H9 (cell line): ENCODE results near the gene PTGS1. TPM values are rescaled to one million over a fixed set of nuclear protein-coding genes. Genes with fewer than 3 reads are reported as not detected.

Experiments used
- DNase-seq: peaks from one replicate; pipeline ENCODE4 v3.0.0-alpha.2; 2017
- H2AFZ ChIP-seq: one replicate; pipeline ENCODE4 v1.6.1; 2013; ENCODE audit warnings: mild to moderate bottlenecking, low read length, control low read depth, moderate library complexity
- H2AK5ac ChIP-seq: 2 replicates; pipeline ENCODE4 v1.6.1; 2013; ENCODE audit warnings: low read length, control low read depth, mixed read lengths; ENCODE audit not compliant: insufficient read length
- H2BK120ac ChIP-seq: one replicate; pipeline ENCODE4 v1.6.1; 2013; ENCODE audit warnings: low read depth, mild to moderate bottlenecking, low read length, control low read depth, inconsistent platforms; ENCODE audit not compliant: poor library complexity, severe bottlenecking
- H2BK12ac ChIP-seq: 2 replicates; pipeline ENCODE4 v1.6.1; 2013; ENCODE audit warnings: low read length, control low read depth, mixed read lengths, low read depth; ENCODE audit not compliant: insufficient read length
- H2BK15ac ChIP-seq: 2 replicates; pipeline ENCODE4 v1.6.1; 2013; ENCODE audit warnings: low read depth, low read length, control low read depth
- H2BK20ac ChIP-seq: one replicate; pipeline ENCODE4 v1.6.1; 2013; ENCODE audit warnings: low read depth, mild to moderate bottlenecking, low read length, control low read depth, inconsistent platforms; ENCODE audit not compliant: poor library complexity, severe bottlenecking
- H2BK5ac ChIP-seq: 2 replicates; pipeline ENCODE4 v1.6.1; 2013; ENCODE audit warnings: low read length, control low read depth, mixed read lengths; ENCODE audit not compliant: insufficient read length
- H3K14ac ChIP-seq: 2 replicates; pipeline ENCODE4 v1.6.1; 2013; ENCODE audit warnings: low read length, control low read depth; ENCODE audit not compliant: insufficient read depth
- H3K18ac ChIP-seq: 2 replicates; pipeline ENCODE4 v1.6.1; 2013; ENCODE audit warnings: low read depth, mild to moderate bottlenecking, mixed read lengths, low read length, control low read depth; ENCODE audit not compliant: insufficient read length
- H3K23ac ChIP-seq: 2 replicates; pipeline ENCODE4 v1.6.1; 2013; ENCODE audit warnings: low read length, control low read depth, mixed read lengths, low read depth; ENCODE audit not compliant: insufficient read length
- H3K23me2 ChIP-seq: 2 replicates; pipeline ENCODE4 v1.6.1; 2013; ENCODE audit warnings: low read depth, mild to moderate bottlenecking, mixed read lengths, low read length, control low read depth; ENCODE audit not compliant: insufficient read length, poor library complexity, severe bottlenecking
- H3K27ac ChIP-seq: 2 replicates; pipeline ENCODE4 v1.5.1; 2013; ENCODE audit warnings: low read length, control low read depth, mixed read lengths, low read depth; ENCODE audit not compliant: insufficient read length
- H3K27me3 ChIP-seq: 2 replicates; pipeline ENCODE4 v1.6.1; 2013; ENCODE audit warnings: low read length, control low read depth, inconsistent platforms; ENCODE audit not compliant: insufficient read depth
- H3K4ac ChIP-seq: 2 replicates; pipeline ENCODE4 v1.6.1; 2013; ENCODE audit warnings: low read depth, mild to moderate bottlenecking, control low read depth, inconsistent platforms, low read length, moderate library complexity
- H3K4me1 ChIP-seq: 2 replicates; pipeline ENCODE4 v1.6.1; 2013; ENCODE audit warnings: low read length, control low read depth, inconsistent platforms; ENCODE audit not compliant: insufficient read depth
- H3K4me2 ChIP-seq: 2 replicates; pipeline ENCODE4 v1.6.1; 2013; ENCODE audit warnings: low read length, control low read depth, mixed read lengths; ENCODE audit not compliant: insufficient read length, insufficient read depth
- H3K56ac ChIP-seq: 2 replicates; pipeline ENCODE4 v1.6.1; 2013; ENCODE audit warnings: low read depth, mild to moderate bottlenecking, mixed read lengths, low read length, control low read depth; ENCODE audit not compliant: insufficient read length
- H3K79me1 ChIP-seq: 2 replicates; pipeline ENCODE4 v1.6.1; 2013; ENCODE audit warnings: low read depth, mild to moderate bottlenecking, moderate library complexity, low read length, control low read depth, inconsistent platforms; ENCODE audit not compliant: insufficient read depth, poor library complexity, severe bottlenecking
- H3K79me2 ChIP-seq: 2 replicates; pipeline ENCODE4 v1.6.1; 2013; ENCODE audit warnings: low read length, control low read depth, inconsistent platforms; ENCODE audit not compliant: insufficient read depth
- H3K9ac ChIP-seq: 2 replicates; pipeline ENCODE4 v1.6.1; 2013; ENCODE audit warnings: low read length, control low read depth, mixed read lengths; ENCODE audit not compliant: insufficient read length; ENCODE audit errors: extremely low read depth
- H3K9me3 ChIP-seq: one replicate; pipeline ENCODE4 v1.6.1; 2013; ENCODE audit warnings: low read depth, low read length, inconsistent platforms; ENCODE audit not compliant: control insufficient read depth
- H3T11ph ChIP-seq: one replicate; pipeline ENCODE4 v1.6.1; 2013; ENCODE audit warnings: mild to moderate bottlenecking, low read length, control low read depth, inconsistent platforms
- H4K20me1 ChIP-seq: one replicate; pipeline ENCODE4 v1.6.1; 2013; ENCODE audit not compliant: control insufficient read depth, insufficient read length, insufficient read depth
- H4K5ac ChIP-seq: 2 replicates; pipeline ENCODE4 v1.6.1; 2013; ENCODE audit warnings: low read depth, mild to moderate bottlenecking, mixed read lengths, low read length, control low read depth; ENCODE audit not compliant: insufficient read length
- H4K8ac ChIP-seq: replicated peaks from 2 replicates; pipeline ENCODE4 v1.6.1; 2013; ENCODE audit warnings: low read length, control low read depth, mixed read lengths, low read depth; ENCODE audit not compliant: insufficient read length
- H4K91ac ChIP-seq: 2 replicates; pipeline ENCODE4 v1.6.1; 2013; ENCODE audit warnings: low read depth, mild to moderate bottlenecking, moderate library complexity, mixed read lengths, low read length, control low read depth; ENCODE audit not compliant: insufficient read length
- H3K27ac Mint-ChIP-seq, 3 experiments: 2 replicates in 2 of 3; 3 replicates in 1 of 3; pipeline ENCODE4 v1.8.0; 2020 to 2021; ENCODE audit warnings: mixed read lengths in 3 of 3, mild to moderate bottlenecking in 1 of 3, moderate library complexity in 1 of 3
- H3K27me3 Mint-ChIP-seq: 2 replicates; pipeline ENCODE4 v1.8.0; 2021; ENCODE audit warnings: low read depth, mild to moderate bottlenecking, moderate library complexity, mixed read lengths
- H3K36me3 Mint-ChIP-seq, 3 experiments: 2 replicates in 2 of 3; 3 replicates in 1 of 3; pipeline ENCODE4 v1.8.0; 2020 to 2021; ENCODE audit warnings: low read depth in 3 of 3, mixed read lengths in 3 of 3; ENCODE audit not compliant: insufficient read depth in 1 of 3
- H3K4me1 Mint-ChIP-seq, 2 experiments: 2 replicates each; pipeline ENCODE4 v1.8.0; 2020; ENCODE audit warnings: mixed read lengths in 2 of 2
- H3K4me3 Mint-ChIP-seq, 2 experiments: 2 replicates in 1 of 2; 3 replicates in 1 of 2; pipeline ENCODE4 v1.8.0; 2020 to 2021; ENCODE audit warnings: mild to moderate bottlenecking in 2 of 2, mixed read lengths in 2 of 2, moderate library complexity in 1 of 2
- H3K9me3 Mint-ChIP-seq, 2 experiments: 2 replicates in 1 of 2; 3 replicates in 1 of 2; pipeline ENCODE4 v1.8.0; 2020; ENCODE audit warnings: mild to moderate bottlenecking in 2 of 2, mixed read lengths in 2 of 2, moderate library complexity in 1 of 2
- WGBS: extraction: QIAGEN DNeasy Blood & Tissue Kit; methylation state at CpG from one replicate; pipeline ENCODE4 v1.1.7; 2013; ENCODE audit warnings: missing lambda C conversion rate, low lambda C conversion rate, mixed read lengths; ENCODE audit not compliant: insufficient read length; ENCODE audit errors: extremely low coverage; 5-methylcytosine and 5-hydroxymethylcytosine counted together
- total RNA-seq: library from RNA; stranded (reverse); gene quantifications from 2 replicates; pipeline ENCODE4 v1.2.1, GENCODE V29; 2021
- TF ChIP-seq, protein P1 (sequence below): fragments of 200-600 bp; sonication (generic); conservative IDR thresholded peaks from 3 replicates; pipeline ENCODE4 v1.8.0; 2021; ENCODE audit warnings: antibody characterized with exemption, mild to moderate bottlenecking

The PTGS1 gene
- total RNA-seq, 1 experiment from 2014 or later = 1.3 TPM

- Histone ChIP-seq H2BK5ac (no peak overlapping the region), H3K23ac (no peak overlapping the region), H3K18ac (no peak overlapping the region), H4K20me1 (no peaks in the 10 kb centered on the region), H3K4ac (no peak overlapping the region), H4K8ac (no peak overlapping the region), H4K5ac (no peak overlapping the region), H3K79me2 (no peaks in the 10 kb centered on the region), H3K9me3 (no peaks in the 10 kb centered on the region), H2BK15ac (no peak overlapping the region), H3K9ac (no peak overlapping the region), H2BK12ac (no peak overlapping the region), H2AFZ (no peak overlapping the region), H3K27ac (no peak overlapping the region), H4K91ac (no peak overlapping the region), H2BK120ac (no peak overlapping the region), H3K14ac (no peak overlapping the region), H3K27me3 (no peaks in the 10 kb centered on the region), H2BK20ac (no peak overlapping the region), H3K23me2 (no peaks in the 10 kb centered on the region), H3K4me1 (peaks cover 16% of the 10 kb centered on the region; the same call in 1 of the 2 replicates), H3K56ac (no peak overlapping the region), H3T11ph (no peak overlapping the region), H3K4me2 (no peak overlapping the region), H2AK5ac (no peak overlapping the region), H3K79me1 (no peaks in the 10 kb centered on the region)
- WGBS = no CpG with 5 or more reads among the region's 5 CpGs
- DNase-seq = no peak
- H3K4me3 Mint-ChIP-seq = no peak overlapping the region; a peak in 1 of 5 replicates
- no peaks in the 10 kb centered on the region for H3K36me3 Mint-ChIP-seq
- peaks cover 50 to 66% of the 10 kb centered on the region in 2 experiments for H3K4me1 Mint-ChIP-seq
- no peaks in the 10 kb centered on the region for H3K9me3 Mint-ChIP-seq
- H3K27ac Mint-ChIP-seq = no peak overlapping the region
- H3K27me3 Mint-ChIP-seq = peaks cover 9% of the 10 kb centered on the region
- TF ChIP-seq, protein P1, sequence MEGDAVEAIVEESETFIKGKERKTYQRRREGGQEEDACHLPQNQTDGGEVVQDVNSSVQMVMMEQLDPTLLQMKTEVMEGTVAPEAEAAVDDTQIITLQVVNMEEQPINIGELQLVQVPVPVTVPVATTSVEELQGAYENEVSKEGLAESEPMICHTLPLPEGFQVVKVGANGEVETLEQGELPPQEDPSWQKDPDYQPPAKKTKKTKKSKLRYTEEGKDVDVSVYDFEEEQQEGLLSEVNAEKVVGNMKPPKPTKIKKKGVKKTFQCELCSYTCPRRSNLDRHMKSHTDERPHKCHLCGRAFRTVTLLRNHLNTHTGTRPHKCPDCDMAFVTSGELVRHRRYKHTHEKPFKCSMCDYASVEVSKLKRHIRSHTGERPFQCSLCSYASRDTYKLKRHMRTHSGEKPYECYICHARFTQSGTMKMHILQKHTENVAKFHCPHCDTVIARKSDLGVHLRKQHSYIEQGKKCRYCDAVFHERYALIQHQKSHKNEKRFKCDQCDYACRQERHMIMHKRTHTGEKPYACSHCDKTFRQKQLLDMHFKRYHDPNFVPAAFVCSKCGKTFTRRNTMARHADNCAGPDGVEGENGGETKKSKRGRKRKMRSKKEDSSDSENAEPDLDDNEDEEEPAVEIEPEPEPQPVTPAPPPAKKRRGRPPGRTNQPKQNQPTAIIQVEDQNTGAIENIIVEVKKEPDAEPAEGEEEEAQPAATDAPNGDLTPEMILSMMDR = no peak
These were observed 31.2 kb upstream of the PTGS1 start for GRCh38 chr9:122339579-122339978.
